NCI-H774 (cell line): ENCODE measurements around the gene TGOLN2.

ENCODE experiments used
- DNase-seq: peaks from one replicate; lab custom pipeline; 2025; lab: John Stamatoyannopoulos, UW

The TGOLN2 gene

GRCh38 chr2:85308896-85309555, 18.8 kb downstream of the TGOLN2 start:
- DNase-seq = peak; percentile 61

DNA sequence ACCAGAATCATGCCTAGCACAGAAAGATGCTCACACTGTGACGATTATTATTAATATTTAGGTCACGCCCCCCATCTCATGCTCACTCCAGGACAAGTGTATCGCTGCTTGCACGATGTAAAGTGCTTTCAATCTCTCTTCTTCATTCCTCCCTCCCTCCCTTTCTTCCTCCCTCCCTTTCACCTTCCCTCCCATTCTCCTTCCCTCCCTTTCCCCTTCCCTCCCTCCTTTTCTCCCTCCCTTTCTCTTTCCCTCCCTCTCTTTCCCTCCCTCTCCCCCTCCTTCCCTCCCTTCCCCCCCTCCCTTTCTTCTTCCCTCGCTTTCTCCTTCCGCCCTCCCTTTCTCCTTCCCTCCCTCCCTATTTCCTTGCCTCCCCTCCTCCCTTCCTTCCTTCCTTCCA, 19.6 kb downstream of the TGOLN2 start:
- DNase-seq = no peak

- no peak for DNase-seq
Measured at GRCh38 chr2:85307527-85307897, 20.3 kb downstream of the TGOLN2 start.

DNA sequence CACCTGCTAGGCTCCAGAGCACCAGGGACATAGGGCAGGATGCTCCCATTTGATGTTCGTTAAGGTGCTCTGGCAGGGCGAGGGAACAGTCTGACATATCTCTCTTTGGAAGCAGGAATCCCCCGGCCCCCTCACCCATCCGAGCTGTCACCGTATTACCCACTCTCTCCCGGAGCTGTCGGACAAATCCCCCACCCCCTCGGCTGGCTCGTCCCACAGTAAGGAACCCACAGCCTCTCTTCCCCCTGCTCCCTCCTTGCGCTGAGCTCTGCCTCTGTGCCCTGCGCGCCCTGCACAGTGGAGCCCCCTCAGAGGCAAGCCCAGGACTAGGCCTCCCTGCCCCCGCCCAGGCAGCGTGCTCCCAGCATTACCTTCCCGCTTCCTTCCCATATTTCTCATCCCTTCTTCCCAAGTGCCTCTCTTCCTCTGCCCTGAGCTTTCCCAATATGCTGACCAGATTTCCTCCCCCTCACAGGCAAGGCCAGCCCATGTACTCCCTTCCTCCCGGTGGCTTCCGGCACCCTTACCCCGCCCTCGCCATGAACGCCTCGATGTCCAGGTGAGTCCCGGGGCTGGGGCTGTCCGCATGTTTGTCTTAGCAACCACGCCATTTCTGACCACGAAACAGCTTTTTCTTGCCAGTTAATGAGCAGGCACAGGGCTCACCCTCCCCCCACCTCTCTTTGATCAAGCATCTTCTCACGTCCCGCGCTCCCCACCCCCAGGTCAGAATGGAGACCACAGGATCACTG, 23.8 kb downstream of the TGOLN2 start:
- no peak for DNase-seq

- DNase-seq = no peak
Measured at GRCh38 chr2:85302121-85302520, 25.7 kb downstream of the TGOLN2 start.

- no peak for DNase-seq
Measured at GRCh38 chr2:85291425-85292023, 36.3 kb downstream of the TGOLN2 start.

GRCh38 chr2:85288244-85288725, 39.5 kb downstream of the TGOLN2 start:
- no peak for DNase-seq

GRCh38 chr2:85287721-85288120, 40.1 kb downstream of the TGOLN2 start:
- DNase-seq = no peak

DNA sequence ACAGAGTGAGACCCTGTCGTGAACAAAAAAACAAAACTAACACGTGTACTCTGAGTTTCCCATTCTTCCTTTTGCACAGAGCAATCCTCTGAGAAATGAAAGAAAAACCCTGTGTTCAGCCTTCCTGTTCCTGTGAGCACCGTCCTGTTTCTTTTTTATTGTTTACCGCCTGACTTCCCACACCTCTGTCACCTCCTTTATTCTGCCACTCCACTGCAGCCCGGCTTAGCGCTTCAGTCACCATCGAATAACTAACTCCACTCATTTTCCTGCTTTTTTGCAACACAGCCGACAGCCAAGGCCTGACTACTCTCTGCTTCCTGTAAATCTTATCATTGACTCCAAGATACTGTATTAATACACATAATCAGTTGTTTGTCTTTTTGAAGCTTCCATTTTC, 40.9 kb downstream of the TGOLN2 start:
- DNase-seq = no peak

DNA sequence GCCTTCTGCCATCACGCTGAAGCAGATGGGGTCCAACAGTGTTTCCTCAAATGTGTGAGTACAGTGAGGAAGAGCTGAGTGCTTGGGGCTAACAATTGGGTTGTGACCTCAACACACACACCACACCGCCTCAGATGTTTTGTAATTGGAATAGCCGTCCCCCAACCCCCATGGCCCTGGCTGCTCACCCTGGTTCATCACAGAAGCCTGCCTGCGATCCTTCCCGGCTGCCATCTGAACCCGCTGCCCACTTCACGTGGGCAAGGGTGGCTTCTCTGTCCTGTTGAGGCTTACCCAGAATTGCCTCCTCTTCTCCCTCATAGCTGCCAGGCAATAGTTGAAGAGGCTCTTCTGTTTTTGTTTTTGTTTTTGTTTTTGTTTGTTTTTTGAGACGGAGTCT, 44.1 kb downstream of the TGOLN2 start:
- DNase-seq = no peak

DNA sequence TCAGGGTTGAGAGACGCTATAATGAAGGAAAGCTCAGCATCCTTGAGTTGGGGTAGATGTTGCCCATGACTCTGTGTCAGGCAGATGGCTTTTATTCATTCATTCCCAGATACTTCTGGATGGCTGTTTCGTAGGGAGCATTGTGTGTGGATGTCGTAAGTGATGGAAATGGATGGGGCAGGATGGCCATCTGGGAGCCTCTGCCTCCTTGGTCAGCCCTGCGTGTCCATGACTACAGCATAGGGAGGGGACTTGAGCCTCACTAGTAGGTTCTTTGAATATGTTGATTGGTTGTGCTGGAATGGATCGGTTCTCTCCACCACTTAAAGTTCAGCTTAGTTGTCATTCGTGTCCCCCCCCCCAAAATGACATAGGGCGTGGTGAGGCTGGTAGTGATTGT, 44.9 kb downstream of the TGOLN2 start:
- no peak for DNase-seq

- no peak for DNase-seq
Measured at GRCh38 chr2:85281553-85281952, 46.2 kb downstream of the TGOLN2 start.

GRCh38 chr2:85278361-85278760, 49.4 kb downstream of the TGOLN2 start:
- no peak for DNase-seq

- no peak for DNase-seq
Measured at GRCh38 chr2:85277416-85278158, 50.2 kb downstream of the TGOLN2 start.

- DNase-seq = no peak
Measured at GRCh38 chr2:85276571-85277118, 51.1 kb downstream of the TGOLN2 start.

DNA sequence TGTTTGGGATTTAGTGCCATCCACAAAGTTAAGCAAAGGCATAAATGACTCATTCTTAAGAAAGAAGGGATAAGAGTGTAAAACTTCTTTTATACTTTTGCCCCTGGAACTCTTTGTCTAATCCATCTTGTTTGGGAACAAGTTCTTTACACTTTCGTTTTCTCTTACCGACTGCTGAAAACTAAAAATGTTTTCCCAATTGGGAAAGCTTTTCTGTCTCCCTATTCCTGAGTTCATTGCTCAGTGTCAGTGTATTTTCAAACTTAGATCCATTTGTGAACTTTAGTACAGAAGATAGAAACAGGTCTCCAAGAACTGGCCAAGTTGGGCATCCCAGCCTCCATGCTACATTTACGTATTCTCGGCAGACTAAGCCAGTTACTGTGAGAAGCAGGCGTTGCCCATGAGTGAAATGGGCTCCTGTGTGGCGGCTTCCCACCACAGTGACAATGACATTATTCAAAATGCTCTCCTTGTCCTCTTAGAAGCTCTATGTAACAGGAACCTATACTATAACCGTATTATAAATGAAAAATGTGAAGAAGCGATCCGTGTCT, 51.7 kb downstream of the TGOLN2 start:
- DNase-seq = no peak

DNA sequence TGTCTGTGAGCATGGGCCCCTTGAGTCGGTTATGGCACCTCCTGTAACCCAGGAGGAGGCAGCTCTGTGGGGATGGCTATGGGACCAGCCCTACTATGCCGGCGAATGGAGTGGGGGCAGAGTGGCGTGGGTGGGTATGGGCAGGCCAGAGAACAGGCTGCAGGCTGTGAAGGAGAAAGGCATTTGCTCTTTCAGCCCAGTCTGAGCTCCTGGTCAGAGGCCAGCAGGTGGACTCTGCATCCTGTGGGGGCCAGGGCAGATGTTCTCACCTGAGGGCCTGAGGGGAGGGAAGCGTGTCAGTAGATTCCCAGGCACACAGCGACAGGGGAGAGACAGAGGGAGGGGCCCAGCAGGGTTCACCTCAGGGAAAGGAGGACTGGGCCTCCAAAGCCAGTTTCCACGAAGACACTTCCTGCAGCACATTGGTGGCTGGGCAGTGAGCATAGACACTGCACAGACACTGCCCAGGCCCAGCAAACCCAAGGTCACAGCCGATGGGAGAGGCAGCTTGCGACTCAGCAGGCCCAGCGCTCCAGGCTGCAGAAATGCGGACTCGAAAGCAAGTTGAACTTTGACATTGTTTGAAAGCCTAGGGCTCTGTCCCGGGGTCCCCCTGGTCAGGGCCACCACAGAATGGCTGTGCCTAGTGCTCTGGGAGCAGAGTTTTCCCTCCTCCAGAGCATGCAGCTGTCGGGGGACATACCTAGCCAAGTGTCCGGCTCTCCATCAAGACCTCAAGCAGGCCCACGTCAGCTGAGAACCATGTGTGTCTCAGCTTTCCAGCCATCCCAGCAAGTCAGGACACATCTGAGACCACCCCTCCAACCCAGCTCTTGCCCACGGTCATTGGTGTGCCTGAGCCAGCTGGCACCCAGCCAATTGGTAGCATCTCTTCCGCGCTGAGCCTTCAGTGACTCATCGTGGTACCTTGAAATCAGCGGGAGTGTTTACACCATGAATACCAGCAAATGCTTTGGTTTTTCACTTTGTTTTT, 53.8 kb downstream of the TGOLN2 start:
- no peak for DNase-seq

- DNase-seq = no peak
Measured at GRCh38 chr2:85272357-85272756, 55.4 kb downstream of the TGOLN2 start.

DNA sequence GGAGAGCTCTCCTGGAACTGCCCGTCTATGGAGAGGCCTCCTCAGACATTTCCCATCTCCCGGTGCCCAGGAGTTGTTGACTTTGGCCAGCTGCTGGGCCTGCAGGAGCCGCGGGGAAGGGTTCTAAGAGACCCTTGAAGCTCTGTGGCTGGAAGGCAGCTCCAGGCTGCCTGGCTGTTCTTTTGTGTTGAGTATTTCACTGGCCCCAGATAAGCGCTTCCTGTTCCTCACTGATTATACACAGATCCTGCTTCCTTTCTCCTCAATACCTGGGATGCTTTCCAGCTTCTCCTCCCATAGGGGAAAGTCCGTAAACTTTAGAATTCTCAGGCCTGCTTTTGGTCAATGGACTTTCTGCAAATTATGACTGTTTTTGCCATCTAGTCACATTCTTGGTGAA, 57.8 kb downstream of the TGOLN2 start:
- DNase-seq = no peak
